Fibroblast of lung (primary cell): Measurements from ENCODE around the gene MTREX.

Experiments used
- EZH2 ChIP-seq: IDR thresholded peaks from 2 replicates; pipeline ENCODE4 v1.5.1; 2012; ENCODE audit warnings: low read length, control low read depth, mild to moderate bottlenecking; ENCODE audit errors: missing control alignments
- TF ChIP-seq, protein P1 (sequence below), 2 donors: IDR thresholded peaks in 1 of 2; conservative IDR thresholded peaks in 1 of 2; 1 replicate in 1 of 2; 2 replicates in 1 of 2; pipeline ENCODE4 v1.5.1; 2011 to 2012; ENCODE audit warnings: low read length in 2 of 2, control low read depth in 1 of 2, inconsistent platforms in 1 of 2, low read depth in 1 of 2, mild to moderate bottlenecking in 1 of 2

DNA sequence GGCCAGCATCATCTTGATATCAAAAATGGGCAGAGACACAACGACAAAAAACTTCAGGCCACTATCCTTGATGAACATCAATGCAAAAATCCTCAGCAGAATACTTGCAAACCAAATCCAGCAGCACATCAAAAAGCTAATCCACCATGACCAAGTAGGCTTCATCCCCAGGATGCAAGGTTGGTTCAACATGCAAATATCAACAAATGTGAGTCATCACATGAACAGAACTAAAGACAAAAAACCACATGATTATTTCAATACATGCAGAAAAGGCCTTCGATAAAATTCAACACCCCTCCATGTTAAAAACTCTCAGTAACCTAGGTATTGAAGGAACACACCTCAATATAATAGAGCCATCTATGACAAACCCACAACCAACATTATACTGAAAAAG is 8.5 kb downstream of the MTREX start:
- TF ChIP-seq, protein P1, sequence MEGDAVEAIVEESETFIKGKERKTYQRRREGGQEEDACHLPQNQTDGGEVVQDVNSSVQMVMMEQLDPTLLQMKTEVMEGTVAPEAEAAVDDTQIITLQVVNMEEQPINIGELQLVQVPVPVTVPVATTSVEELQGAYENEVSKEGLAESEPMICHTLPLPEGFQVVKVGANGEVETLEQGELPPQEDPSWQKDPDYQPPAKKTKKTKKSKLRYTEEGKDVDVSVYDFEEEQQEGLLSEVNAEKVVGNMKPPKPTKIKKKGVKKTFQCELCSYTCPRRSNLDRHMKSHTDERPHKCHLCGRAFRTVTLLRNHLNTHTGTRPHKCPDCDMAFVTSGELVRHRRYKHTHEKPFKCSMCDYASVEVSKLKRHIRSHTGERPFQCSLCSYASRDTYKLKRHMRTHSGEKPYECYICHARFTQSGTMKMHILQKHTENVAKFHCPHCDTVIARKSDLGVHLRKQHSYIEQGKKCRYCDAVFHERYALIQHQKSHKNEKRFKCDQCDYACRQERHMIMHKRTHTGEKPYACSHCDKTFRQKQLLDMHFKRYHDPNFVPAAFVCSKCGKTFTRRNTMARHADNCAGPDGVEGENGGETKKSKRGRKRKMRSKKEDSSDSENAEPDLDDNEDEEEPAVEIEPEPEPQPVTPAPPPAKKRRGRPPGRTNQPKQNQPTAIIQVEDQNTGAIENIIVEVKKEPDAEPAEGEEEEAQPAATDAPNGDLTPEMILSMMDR (conservative IDR thresholded peaks at IDR 0.05 in 1 of 2, IDR thresholded peaks at IDR 0.05 in 1 of 2; ENCODE audit: low read depth in 1 of 2, low read length in 2 of 2), result no peak
- TF ChIP-seq EZH2, result no peak
